Effector memory CD4-positive, alpha-beta T cell (primary cell): ENCODE results near the gene OR2J3.

Experiments used
- DNase-seq, 3 donors: peaks; one replicate each; pipeline ENCODE4 v3.0.0-alpha.2; 2020
- H3K27ac ChIP-seq: 2 replicates; pipeline ENCODE4 v1.7.0; 2013; ENCODE audit warnings: mild to moderate bottlenecking, low read length, moderate library complexity; ENCODE audit not compliant: insufficient read depth, poor library complexity, severe bottlenecking
- H3K27me3 ChIP-seq: replicated peaks from 2 replicates; pipeline ENCODE4 v1.7.0; 2013; ENCODE audit warnings: mild to moderate bottlenecking, low read length; ENCODE audit not compliant: insufficient read depth, control insufficient read depth, poor library complexity, severe bottlenecking
- H3K36me3 ChIP-seq: 2 replicates; pipeline ENCODE4 v1.7.0; 2013; ENCODE audit warnings: mild to moderate bottlenecking, low read length, moderate library complexity; ENCODE audit not compliant: control insufficient read depth, insufficient read depth
- H3K4me1 ChIP-seq: 2 replicates; pipeline ENCODE4 v1.7.0; 2013; ENCODE audit warnings: low read length, mild to moderate bottlenecking; ENCODE audit not compliant: control insufficient read depth, insufficient read depth, poor library complexity, severe bottlenecking
- H3K4me3 ChIP-seq: 2 replicates; pipeline ENCODE4 v1.7.0; 2013; ENCODE audit warnings: low read length, low read depth, mild to moderate bottlenecking; ENCODE audit not compliant: insufficient read depth, poor library complexity, severe bottlenecking
- H3K9me3 ChIP-seq: 2 replicates; pipeline ENCODE4 v1.7.0; 2013; ENCODE audit warnings: mild to moderate bottlenecking, low read length, moderate library complexity; ENCODE audit not compliant: control insufficient read depth
- total RNA-seq, 3 donors: gene quantifications; one replicate each; lab custom pipeline; 2026; lab: John Stamatoyannopoulos, UW

The OR2J3 gene
- total RNA-seq = 0 reads per million in 3 donors

DNA sequence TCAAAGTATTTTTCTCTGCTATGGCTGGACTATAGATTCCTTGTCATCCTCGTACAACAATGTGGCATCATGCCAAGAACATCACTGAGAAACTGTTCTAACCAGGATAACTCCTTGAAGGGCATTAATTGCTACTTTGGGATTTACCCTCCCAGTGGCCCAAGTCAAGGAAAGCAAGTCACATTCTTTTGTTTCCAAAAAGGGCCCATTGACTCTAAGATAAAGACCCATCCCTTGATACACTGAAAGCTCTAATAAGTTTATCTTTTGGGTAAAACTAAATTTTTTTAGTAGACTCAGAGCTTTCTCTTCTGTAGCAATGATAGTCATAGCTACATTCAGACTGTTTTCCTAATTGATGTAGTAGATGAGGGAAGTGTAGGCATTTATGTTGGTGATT is at the start of gene OR2J3:
TSS of gene OR2J3 (plus strand) at position 301 of the 400 bp plus-strand sequence. CDS start 3,833 bp downstream, outside the sequence.
- H3K4me3 ChIP-seq = no peak within 1 kb of the TSS
- H3K27me3 ChIP-seq = no peaks in the 10 kb centered on the region
- no peak for DNase-seq
- H3K9me3 ChIP-seq = no peaks in the 10 kb centered on the region
- H3K4me1 ChIP-seq = no peaks in the 10 kb centered on the region
- H3K36me3 ChIP-seq = no peaks in the 10 kb centered on the region
- no peak within 1 kb of the TSS for H3K27ac ChIP-seq

DNA sequence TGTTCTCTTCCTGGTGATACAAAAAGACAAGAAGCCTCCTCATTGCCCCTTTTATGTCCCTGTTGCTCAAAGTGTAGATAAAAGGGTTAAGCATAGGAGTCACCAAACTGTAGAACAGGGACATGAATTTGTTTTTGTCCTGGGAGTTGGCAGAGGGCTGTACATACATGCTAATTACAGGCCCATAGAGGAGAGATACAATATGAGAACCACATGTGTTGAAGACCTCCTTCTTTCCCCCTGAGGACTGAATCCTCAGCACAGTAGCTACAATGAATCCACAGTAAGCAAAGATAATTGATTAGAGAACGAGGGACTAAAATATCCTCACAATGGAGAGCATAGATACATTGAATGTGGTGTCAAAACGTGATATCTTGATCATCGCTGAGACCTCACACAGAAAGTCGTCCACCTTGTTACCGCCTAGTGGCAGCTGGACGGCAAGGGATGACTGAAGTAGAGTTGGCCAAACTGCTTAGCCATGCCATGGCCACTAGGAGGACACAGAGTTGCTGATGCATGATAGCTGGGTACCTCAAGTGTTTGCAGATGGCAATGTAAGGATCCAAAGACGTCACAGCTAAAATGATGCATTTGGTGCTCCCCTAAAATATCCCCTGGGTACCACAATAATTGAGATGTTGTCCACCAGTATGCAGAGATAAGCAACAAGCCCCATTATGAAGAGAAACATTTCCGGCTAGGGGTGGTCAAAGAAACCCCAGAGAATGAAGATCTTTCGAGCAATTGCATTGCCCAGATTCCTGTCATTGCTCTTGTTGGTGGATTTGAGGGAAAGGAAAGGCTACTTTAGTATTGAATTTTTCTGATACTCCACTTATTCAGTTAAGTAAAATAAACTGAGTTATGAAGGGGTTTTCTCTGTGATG is 35.8 kb upstream of the OR2J3 start:
- Histone ChIP-seq H3K36me3 (no peaks in the 10 kb centered on the region), H3K9me3 (no peaks in the 10 kb centered on the region), H3K4me1 (no peaks in the 10 kb centered on the region), H3K27ac (no peak overlapping the region), H3K27me3 (peaks cover 4% of the 10 kb centered on the region), H3K4me3 (no peak overlapping the region)
- DNase-seq = no peak

DNA sequence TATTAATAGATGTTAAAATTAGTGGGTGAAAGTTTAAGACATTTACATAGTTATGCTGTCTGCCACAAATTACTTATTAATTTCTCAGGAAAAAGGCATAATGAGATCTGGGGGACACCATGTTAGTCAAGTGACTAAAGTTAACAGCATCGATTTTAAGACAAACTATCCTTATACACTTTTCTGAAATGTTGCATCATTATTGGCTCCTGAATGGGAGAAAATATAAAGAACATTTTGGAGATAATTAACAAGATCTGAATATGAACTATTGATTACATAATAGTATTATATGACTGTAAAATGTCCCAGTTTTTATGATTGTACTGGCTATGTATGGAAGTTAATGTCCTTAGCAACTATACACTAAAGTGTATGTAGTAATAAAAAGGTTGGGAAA is 28.7 kb upstream of the OR2J3 start:
- Histone ChIP-seq H3K4me1 (no peaks in the 10 kb centered on the region), H3K27ac (no peak overlapping the region), H3K27me3 (no peaks in the 10 kb centered on the region), H3K36me3 (no peaks in the 10 kb centered on the region), H3K4me3 (no peak overlapping the region), H3K9me3 (no peaks in the 10 kb centered on the region)
- no peak for DNase-seq

DNA sequence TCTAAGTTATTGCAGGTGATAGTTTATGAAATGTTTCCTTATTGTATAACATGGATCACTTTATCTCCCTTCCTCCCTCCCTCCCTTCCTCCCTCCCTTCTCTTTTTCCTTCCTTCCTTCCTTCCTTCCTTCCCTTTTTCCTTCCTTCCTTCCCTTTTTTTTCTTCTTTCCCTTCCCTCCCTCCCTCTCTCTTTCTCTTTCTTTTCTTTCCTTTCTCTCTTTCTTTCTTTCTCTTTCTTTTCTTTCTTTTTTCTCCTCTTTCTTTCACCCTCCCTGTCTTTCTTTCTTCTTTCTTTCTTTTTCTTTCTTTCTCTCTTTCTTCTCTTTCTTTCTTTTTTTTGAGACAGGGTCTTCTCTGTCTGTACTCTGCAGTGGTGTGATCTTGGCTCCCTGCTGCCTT is 26.5 kb upstream of the OR2J3 start:
- no peaks in the 10 kb centered on the region for H3K9me3 ChIP-seq
- DNase-seq = no peak
- H3K36me3 ChIP-seq = no peaks in the 10 kb centered on the region
- H3K27me3 ChIP-seq = no peaks in the 10 kb centered on the region
- no peaks in the 10 kb centered on the region for H3K4me1 ChIP-seq
- no peak overlapping the region for H3K27ac ChIP-seq
- no peak overlapping the region for H3K4me3 ChIP-seq

- Histone ChIP-seq H3K4me1 (no peaks in the 10 kb centered on the region), H3K27ac (no peak overlapping the region), H3K27me3 (no peaks in the 10 kb centered on the region), H3K36me3 (no peaks in the 10 kb centered on the region), H3K9me3 (no peaks in the 10 kb centered on the region), H3K4me3 (no peak overlapping the region)
- no peak for DNase-seq
Observed at GRCh38 chr6:29082457-29082856, 25.4 kb upstream of the OR2J3 start.

- H3K36me3 ChIP-seq = no peaks in the 10 kb centered on the region
- no peak within 1 kb of the TSS for H3K27ac ChIP-seq
- no peaks in the 10 kb centered on the region for H3K4me1 ChIP-seq
- DNase-seq = no peak
- no peaks in the 10 kb centered on the region for H3K9me3 ChIP-seq
- no peaks in the 10 kb centered on the region for H3K27me3 ChIP-seq
- no peak within 1 kb of the TSS for H3K4me3 ChIP-seq
Observed at GRCh38 chr6:29087213-29087612, 20.6 kb upstream of the OR2J3 start, which contains the start of gene OR2B3. OR2B3 (minus strand) TSS chr6:29087313; CDS start chr6:29087248, 65 bp downstream.

DNA sequence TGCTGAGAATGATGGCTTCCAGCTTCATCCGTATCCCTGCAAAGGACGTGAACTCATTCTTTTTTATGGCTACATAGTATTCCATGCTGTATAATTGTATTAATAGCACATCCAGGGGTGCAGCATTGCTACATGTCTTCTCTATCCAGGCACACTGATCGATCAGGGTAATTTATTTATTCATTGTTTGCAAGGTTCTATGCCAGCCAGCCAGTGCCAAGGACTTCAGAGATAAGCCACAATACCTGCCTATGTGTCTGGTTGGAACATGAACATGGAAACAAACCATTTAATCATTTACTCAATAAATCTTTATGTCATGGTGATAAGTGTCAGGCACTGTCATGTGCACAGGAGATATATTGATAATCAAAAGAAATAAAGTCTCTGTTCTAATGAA is 14.9 kb upstream of the OR2J3 start:
- Histone ChIP-seq H3K4me3 (no peak overlapping the region), H3K36me3 (no peaks in the 10 kb centered on the region), H3K9me3 (no peaks in the 10 kb centered on the region), H3K27ac (no peak overlapping the region), H3K27me3 (no peaks in the 10 kb centered on the region), H3K4me1 (no peaks in the 10 kb centered on the region)
- no peak for DNase-seq

- Histone ChIP-seq H3K27me3 (no peaks in the 10 kb centered on the region), H3K4me1 (no peaks in the 10 kb centered on the region), H3K27ac (no peak overlapping the region), H3K4me3 (no peak overlapping the region), H3K9me3 (no peaks in the 10 kb centered on the region), H3K36me3 (no peaks in the 10 kb centered on the region)
- no peak for DNase-seq
Observed at GRCh38 chr6:29097803-29098202, 10.1 kb upstream of the OR2J3 start.

GRCh38 chr6:29099190-29099589 is 8.7 kb upstream of the OR2J3 start, which contains the start of gene OR2J1:
OR2J1 (plus strand) TSS chr6:29099490; CDS start chr6:29100943, 1,453 bp downstream.
- H3K27ac ChIP-seq = no peak within 1 kb of the TSS
- DNase-seq = no peak
- H3K4me1 ChIP-seq = no peaks in the 10 kb centered on the region
- no peaks in the 10 kb centered on the region for H3K27me3 ChIP-seq
- H3K4me3 ChIP-seq = no peak within 1 kb of the TSS
- H3K9me3 ChIP-seq = no peaks in the 10 kb centered on the region
- H3K36me3 ChIP-seq = no peaks in the 10 kb centered on the region

GRCh38 chr6:29112135-29112534 is 4.3 kb downstream of the OR2J3 start:
- no peaks in the 10 kb centered on the region for H3K4me1 ChIP-seq
- no peaks in the 10 kb centered on the region for H3K9me3 ChIP-seq
- H3K27me3 ChIP-seq = no peaks in the 10 kb centered on the region
- DNase-seq = no peak
- no peaks in the 10 kb centered on the region for H3K36me3 ChIP-seq
- H3K27ac ChIP-seq = no peak overlapping the region
- H3K4me3 ChIP-seq = no peak overlapping the region
